GDM1 (cell line): ENCODE measurements around the gene RXFP1.

ENCODE experiments used
- DNase-seq: peaks from one replicate; lab custom pipeline; 2025; lab: John Stamatoyannopoulos, UW

Gene RXFP1

DNA sequence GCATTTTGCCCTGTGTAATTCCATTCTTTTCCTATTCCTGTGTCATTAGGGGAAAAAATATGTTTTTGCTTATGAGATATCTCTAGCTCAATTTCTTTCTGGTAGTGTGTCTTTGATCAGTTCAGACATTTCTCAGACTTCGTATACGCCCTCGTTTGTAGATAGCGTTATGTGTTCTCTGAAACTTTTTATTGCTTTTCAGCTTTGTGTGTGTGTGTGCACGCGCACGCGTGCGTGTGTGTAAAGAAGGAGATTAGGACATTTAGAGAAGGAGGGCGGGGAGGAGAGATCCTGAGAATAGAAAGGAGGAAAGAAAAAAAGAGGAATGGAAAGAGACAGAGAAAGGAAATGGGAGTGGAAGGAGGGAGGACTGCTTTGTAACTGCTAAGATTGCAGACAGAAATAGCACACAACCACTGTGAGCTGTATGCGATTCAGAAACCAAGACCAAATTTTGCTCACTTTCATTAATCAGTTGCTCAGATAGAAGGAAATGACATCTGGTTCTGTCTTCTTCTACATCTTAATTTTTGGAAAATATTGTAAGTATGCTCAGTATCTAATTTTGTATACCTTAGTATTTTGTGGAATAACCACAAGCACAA, at the start of gene RXFP1:
Gene RXFP1 (plus strand): TSS at position 399 of the 605 bp plus-strand sequence. CDS start 95 bp downstream, at position 494.
- no peak for DNase-seq

GRCh38 chr4:158481811-158482210, 39.9 kb upstream of the RXFP1 start:
- DNase-seq: no peak

- no peak for DNase-seq
Observed at GRCh38 chr4:158484173-158484885, 37.4 kb upstream of the RXFP1 start.

- no peak for DNase-seq
Observed at GRCh38 chr4:158490629-158491028, 31.1 kb upstream of the RXFP1 start.

DNA sequence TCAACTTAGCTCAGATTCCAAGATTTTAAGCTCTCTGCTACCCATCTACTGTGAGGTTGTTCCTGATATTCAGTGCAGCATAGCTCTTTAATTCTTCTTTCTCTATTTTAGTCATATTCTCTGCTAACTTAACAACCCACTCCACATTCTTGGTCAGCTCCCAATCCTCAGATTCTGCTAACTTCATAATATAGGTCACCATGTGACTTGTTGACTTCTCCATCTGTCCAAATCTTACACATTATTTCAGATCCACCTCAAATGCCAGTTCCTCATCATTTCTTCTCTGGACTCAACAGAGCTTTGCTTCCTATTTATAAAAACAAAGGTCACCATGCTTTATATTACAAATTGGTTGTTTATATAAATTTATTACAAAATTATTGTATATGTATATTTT, 29.3 kb upstream of the RXFP1 start:
- no peak for DNase-seq

- DNase-seq: no peak
Observed at GRCh38 chr4:158496030-158496741, 25.5 kb upstream of the RXFP1 start.

DNA sequence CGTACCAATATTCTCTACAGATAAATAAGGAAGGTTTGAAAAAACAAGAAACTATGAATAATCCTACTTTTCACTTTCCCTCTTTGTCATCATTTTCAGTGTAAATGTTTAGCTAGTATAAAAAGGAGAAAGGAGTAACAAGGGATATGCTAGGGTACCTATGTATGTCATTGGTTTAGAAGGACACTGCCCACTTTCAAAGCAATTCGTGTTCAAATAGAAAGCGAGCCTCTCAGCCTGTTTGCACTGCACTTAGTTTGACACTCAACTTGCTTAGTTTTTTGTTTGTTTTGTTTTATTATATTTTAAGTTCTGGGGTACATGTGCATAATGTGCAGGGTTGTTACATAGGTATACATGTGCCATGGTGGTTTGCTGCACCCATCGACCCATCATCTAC, 21.6 kb upstream of the RXFP1 start:
- DNase-seq: no peak

DNA sequence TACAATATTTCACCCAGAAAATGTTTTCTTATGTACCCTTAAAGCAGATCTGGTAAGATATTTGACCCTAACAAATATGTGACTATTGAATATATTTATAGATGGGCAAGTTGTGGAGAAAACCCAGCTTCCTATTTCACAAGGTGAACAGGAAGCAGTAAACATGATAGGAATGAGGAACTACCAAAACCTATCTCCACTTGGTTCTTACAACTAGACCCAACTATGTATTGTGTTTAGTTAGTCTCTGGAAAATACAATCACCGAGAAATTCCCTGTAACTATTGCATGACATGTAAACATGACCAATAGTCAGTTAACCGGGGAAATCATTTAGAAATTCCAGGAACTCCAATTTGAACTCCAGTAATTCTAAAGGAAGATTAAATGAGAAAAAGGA, 8.4 kb upstream of the RXFP1 start:
- DNase-seq: peak; percentile 23

- DNase-seq: no peak
Observed at GRCh38 chr4:158519226-158519625, 2.5 kb upstream of the RXFP1 start.

- DNase-seq: no peak
Observed at GRCh38 chr4:158523990-158524535, 2.4 kb downstream of the RXFP1 start.

GRCh38 chr4:158527516-158527915, 5.8 kb downstream of the RXFP1 start:
- DNase-seq: no peak

DNA sequence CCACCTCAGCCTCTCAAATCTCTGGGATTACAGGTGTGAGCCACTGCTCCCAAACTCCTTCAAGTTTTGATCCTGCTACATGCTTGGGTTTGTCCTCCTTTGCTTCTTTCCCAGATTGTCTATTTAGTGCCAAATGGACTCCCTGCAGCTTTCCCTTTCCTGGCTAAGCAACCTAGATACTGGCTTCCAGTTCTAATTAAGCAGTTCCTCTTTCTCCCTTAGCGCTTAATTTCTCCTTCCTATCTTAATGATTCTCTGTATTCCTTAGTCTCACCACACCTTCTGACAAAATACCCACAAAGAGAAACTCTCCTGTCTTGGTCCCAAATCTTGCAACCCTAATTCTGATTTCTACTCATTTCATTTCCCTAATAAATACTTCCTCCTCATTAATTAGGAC, 7.8 kb downstream of the RXFP1 start:
- DNase-seq: no peak

DNA sequence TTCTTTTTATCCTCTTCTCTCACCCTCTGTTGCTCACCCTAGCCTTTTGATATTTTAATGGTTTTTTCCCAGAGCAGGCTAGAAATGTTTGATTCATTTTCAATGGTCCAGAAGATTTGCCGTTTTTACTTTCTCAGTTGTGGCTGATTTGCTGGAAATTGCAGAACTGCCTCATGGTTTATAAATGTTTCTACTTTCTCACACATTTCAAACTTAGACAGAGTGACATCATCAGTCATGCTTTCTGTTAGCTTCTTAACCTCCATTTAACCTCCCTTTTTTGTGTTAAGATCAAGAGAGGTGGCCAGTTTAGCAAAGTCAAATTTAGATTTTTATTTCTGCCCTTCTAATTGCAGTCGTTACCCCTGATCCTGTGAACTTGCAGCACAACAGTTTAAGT, 8.7 kb downstream of the RXFP1 start:
- DNase-seq: no peak

DNA sequence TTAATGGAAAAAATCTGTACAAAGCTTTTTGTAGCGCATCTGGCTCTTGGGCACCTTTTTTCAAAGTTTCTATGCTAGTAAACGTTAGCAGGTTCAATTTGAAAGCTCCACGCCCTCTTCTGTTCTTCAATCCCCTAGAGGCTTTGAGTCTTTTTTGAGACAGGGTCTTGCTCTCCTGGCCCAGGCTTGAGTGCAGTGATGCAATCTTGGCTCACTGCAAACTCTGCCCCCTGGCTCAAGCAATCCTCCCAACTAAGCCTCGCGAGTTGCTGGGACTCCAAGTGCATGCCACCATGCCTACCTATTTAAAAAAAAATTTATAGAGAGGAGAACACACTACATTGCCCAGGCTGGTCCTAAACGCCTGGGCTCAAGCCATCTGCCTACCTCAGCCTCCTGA, 9.2 kb downstream of the RXFP1 start:
- DNase-seq: no peak

- no peak for DNase-seq
Observed at GRCh38 chr4:158532556-158533231, 11.0 kb downstream of the RXFP1 start.

DNA sequence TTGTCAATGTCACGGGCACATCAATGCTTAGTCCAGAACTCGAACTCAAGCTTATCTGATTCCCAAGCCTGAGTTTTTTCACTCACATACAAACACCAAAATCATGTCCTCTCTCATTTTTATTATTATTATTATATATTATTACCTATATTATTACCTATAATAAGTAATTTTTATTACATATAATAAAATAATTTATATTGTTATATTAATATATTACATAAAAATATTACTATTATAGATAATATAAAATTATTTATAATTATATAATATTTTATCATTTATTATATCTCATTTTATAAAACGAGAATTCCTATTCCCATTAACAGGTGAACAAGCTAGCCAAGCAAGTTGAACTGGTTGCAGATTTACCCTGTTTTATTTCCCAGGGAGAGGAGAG, 13.0 kb downstream of the RXFP1 start:
- DNase-seq: no peak

DNA sequence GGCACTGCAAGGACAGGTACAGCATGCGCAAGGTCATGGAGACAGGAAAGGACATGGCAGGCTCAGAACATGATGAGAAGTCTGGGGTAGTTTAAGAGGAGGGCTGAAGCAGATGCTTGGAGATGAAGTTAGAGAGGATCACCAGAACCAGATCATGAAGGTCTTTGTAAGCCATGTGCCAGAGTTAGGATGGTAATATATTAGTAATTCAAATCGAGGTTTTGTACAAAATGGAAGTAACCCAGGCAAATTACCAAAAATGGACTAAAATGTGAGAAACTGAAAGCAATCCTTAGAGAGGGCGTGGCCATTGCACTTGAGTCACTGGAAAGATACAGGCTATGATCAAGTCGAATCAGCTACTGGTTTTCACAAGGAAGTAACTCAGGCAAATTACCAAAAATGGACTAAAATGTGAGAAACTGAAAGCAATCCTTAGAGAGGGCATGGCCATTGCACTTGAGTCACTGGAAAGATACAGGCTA, 13.5 kb downstream of the RXFP1 start:
- DNase-seq: no peak

GRCh38 chr4:158536833-158537232, 15.2 kb downstream of the RXFP1 start:
- no peak for DNase-seq

DNA sequence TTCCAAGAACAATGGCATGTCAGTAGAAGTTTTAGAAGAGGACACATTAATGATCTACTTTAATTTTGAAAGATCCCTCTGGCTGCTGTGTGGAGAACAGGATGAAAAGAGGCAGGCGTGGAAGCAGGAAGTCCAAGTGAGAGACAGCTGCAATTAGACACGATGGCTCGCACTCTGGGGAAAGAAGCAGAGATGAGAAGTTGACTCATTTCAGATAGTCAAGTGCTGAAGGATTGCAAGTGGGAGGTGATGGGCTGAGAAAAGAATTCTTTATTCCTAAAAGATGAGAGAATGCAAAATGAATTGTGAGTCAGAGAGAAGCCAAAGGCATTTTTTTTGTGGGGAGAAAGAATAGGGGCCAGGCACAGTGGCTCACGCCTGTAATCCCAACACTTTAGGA, 16.5 kb downstream of the RXFP1 start:
- DNase-seq: no peak

DNA sequence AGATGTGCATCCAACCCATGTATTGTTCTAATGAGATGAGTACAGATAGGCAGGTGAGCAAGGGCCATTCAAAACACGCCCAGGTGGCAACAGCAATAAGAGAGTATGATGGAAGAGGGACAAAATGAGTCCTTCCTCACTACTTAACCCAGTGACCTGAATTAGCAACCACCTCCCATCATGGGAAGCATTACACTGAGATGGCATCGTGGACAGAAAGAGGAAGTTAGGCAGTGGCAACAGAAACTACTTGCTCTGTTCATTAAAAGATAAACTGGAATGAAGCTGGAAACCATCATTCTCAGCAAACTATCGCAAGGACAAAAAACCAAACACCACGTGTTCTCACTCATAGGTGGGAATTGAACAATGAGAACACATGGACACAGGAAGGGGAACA, 17.2 kb downstream of the RXFP1 start:
- DNase-seq: peak; percentile 42

- DNase-seq: no peak
Observed at GRCh38 chr4:158540125-158540907, 18.6 kb downstream of the RXFP1 start.
